GM12878 (cell line): Measurements from ENCODE around the gene SMIM28. TPM values are rescaled to one million over a fixed set of nuclear protein-coding genes. Genes with fewer than 3 reads are reported as not detected.
A peak's percentile ranks its signal among the peaks of the same experiment; 100 is the strongest.

Experiments used
- ATAC-seq: fragments of 200-7000 bp; cut with Tn5 transposase; 3 replicates; pipeline ENCODE4 v1.9.1; 2020; ENCODE audit warnings: mild to moderate bottlenecking, moderate library complexity
- BruUV-seq: library from RNA; stranded (reverse); fragments of 400-500 nt; replicated peaks from 2 replicates; lab custom pipeline; 2021; lab: Mats Ljungman, UMichigan
- CTCF ChIA-PET: fragments of 300-600 bp; sonication (Branson Sonifier 250); formaldehyde crosslinking; extraction: SDS; loops from one replicate; lab custom pipeline; 2021; ENCODE audit warnings: inconsistent platforms; lab: Yijun Ruan, JAX
- POLR2A ChIA-PET: fragments of 350-600 bp; formaldehyde crosslinking; extraction: SDS; loops from one replicate; lab custom pipeline; 2021; ENCODE audit warnings: inconsistent platforms; lab: Charles Lee
- RAD21 ChIA-PET: fragments of 300-600 bp; sonication (Branson Sonifier 250); formaldehyde crosslinking; loops from one replicate; lab custom pipeline; 2023; ENCODE audit warnings: antibody characterized with exemption; ENCODE audit not compliant: unreplicated experiment; lab: Charles Lee
- SMC1A ChIA-PET: fragments of 300-600 bp; sonication (Branson Sonifier 250); formaldehyde crosslinking; loops from one replicate; lab custom pipeline; 2023; ENCODE audit not compliant: unreplicated experiment, uncharacterized antibody; lab: Charles Lee
- DNase-seq: peaks from one replicate; pipeline ENCODE4 v3.0.0-alpha.2; 2011; ENCODE audit warnings: low read depth, low spot score
- FAIRE-seq: peaks from 3 replicates; lab custom pipeline; 2011; peaks lifted over from hg19 to GRCh38; lab: Jason Lieb, UNC
- H2AFZ ChIP-seq: 2 replicates; pipeline ENCODE4 v1.6.0; 2011; ENCODE audit warnings: low read depth, low read length, control low read depth; ENCODE audit not compliant: control insufficient read depth
- H3K27ac ChIP-seq: 2 replicates; pipeline ENCODE4 v1.5.1; 2011; ENCODE audit warnings: control low read depth; ENCODE audit not compliant: control insufficient read depth, insufficient read depth
- H3K27me3 ChIP-seq, 2 experiments: replicated peaks in 1 of 2; 2 replicates each; pipeline versions ENCODE4 v1.6.0 to v1.6.1; 2011; ENCODE audit warnings: low read length in 1 of 2; ENCODE audit not compliant: control insufficient read depth in 2 of 2, insufficient read depth in 2 of 2
- H3K36me3 ChIP-seq, 2 experiments: 2 replicates each; pipeline ENCODE4 v1.5.1; 2011; ENCODE audit warnings: low read length in 1 of 2; ENCODE audit not compliant: control insufficient read depth in 2 of 2, insufficient read depth in 2 of 2
- H3K4me1 ChIP-seq: 2 replicates; pipeline ENCODE4 v1.6.1; 2011; ENCODE audit warnings: mild to moderate bottlenecking, low read length, moderate library complexity, mixed read lengths; ENCODE audit not compliant: control insufficient read depth, insufficient read depth
- H3K4me2 ChIP-seq: 2 replicates; pipeline ENCODE4 v1.6.0; 2011; ENCODE audit warnings: control low read depth; ENCODE audit not compliant: control insufficient read depth, insufficient read depth
- H3K4me3 ChIP-seq: fragments of 200-600 bp; sonication (generic); 2 replicates; pipeline ENCODE4 v1.5.1; 2016
- H3K79me2 ChIP-seq: 2 replicates; pipeline ENCODE4 v1.6.0; 2011; ENCODE audit warnings: low read length; ENCODE audit not compliant: control insufficient read depth, insufficient read depth
- H3K9ac ChIP-seq: 2 replicates; pipeline ENCODE4 v1.8.0; 2011; ENCODE audit warnings: low read length, control low read depth, mixed read lengths; ENCODE audit not compliant: control insufficient read depth, insufficient read depth
- H3K9me3 ChIP-seq: replicated peaks from 3 replicates; pipeline ENCODE4 v1.5.1; 2011; ENCODE audit warnings: mild to moderate bottlenecking, low read length; ENCODE audit not compliant: control insufficient read depth, insufficient read depth
- H4K20me1 ChIP-seq: 2 replicates; pipeline ENCODE4 v1.6.0; 2011; ENCODE audit not compliant: control insufficient read depth, insufficient read depth
- BRCA1 ChIP-seq: IDR thresholded peaks from 2 replicates; pipeline ENCODE4 v1.6.1; 2011; ENCODE audit warnings: low read depth, low read length, improper control_type of control experiment
- CTCF ChIP-seq, 3 experiments: IDR thresholded peaks in 2 of 3; conservative IDR thresholded peaks in 1 of 3; 2 replicates each; pipeline ENCODE4 v1.5.1; 2011; ENCODE audit warnings: low read depth in 3 of 3, low read length in 3 of 3, mild to moderate bottlenecking in 3 of 3, control low read depth in 2 of 3, moderate library complexity in 2 of 3, inconsistent platforms in 1 of 3, mixed read lengths in 1 of 3; ENCODE audit not compliant: control insufficient read depth in 2 of 3, insufficient read depth in 1 of 3; ENCODE audit errors: extremely low read depth in 1 of 3
- E2F8 ChIP-seq: fragments of 450-650 bp; IDR thresholded peaks from 2 replicates; pipeline ENCODE4 v1.6.1; 2018; ENCODE audit warnings: mild to moderate bottlenecking, low read depth, moderate library complexity; ENCODE audit not compliant: partially characterized antibody
- ESRRA ChIP-seq: IDR thresholded peaks from 2 replicates; pipeline ENCODE4 v1.6.1; 2012; ENCODE audit warnings: mild to moderate bottlenecking, low read length, improper control_type of control experiment
- FOXK2 ChIP-seq: fragments of 450-650 bp; IDR thresholded peaks from 2 replicates; pipeline ENCODE4 v1.6.1; 2017; ENCODE audit warnings: mild to moderate bottlenecking, moderate library complexity
- IKZF2 ChIP-seq, 2 experiments: fragments of 450-650 bp; IDR thresholded peaks; 2 replicates each; pipeline ENCODE4 v1.6.1; 2017; ENCODE audit warnings: mild to moderate bottlenecking in 2 of 2, moderate library complexity in 2 of 2
- MTA3 ChIP-seq: IDR thresholded peaks from 2 replicates; pipeline ENCODE4 v1.6.1; 2012; ENCODE audit warnings: low read length, inconsistent platforms, borderline replicate concordance
- NFYA ChIP-seq: IDR thresholded peaks from 2 replicates; pipeline ENCODE4 v1.6.1; 2011; ENCODE audit warnings: low read depth, mild to moderate bottlenecking, low read length, improper control_type of control experiment, borderline replicate concordance
- NRF1 ChIP-seq: conservative IDR thresholded peaks from 2 replicates; pipeline ENCODE4 v1.6.1; 2011; ENCODE audit warnings: mild to moderate bottlenecking, low read depth, low read length, improper control_type of control experiment
- SREBF2 ChIP-seq: IDR thresholded peaks from 2 replicates; pipeline ENCODE4 v1.6.1; 2012; ENCODE audit warnings: mild to moderate bottlenecking, low read length
- STAT3 ChIP-seq: IDR thresholded peaks from 2 replicates; pipeline ENCODE4 v1.6.1; 2011; ENCODE audit warnings: low read depth, low read length, improper control_type of control experiment
- TCF3 ChIP-seq: IDR thresholded peaks from 2 replicates; pipeline ENCODE4 v1.6.1; 2012; ENCODE audit warnings: low read depth, mild to moderate bottlenecking, low read length, borderline replicate concordance; ENCODE audit not compliant: insufficient read depth
- ZNF207 ChIP-seq: fragments of 450-650 bp; IDR thresholded peaks from 2 replicates; pipeline ENCODE4 v1.6.1; 2014; ENCODE audit warnings: antibody characterized with exemption, mild to moderate bottlenecking, borderline replicate concordance
- ZNF217 ChIP-seq: fragments of 450-650 bp; IDR thresholded peaks from 2 replicates; pipeline ENCODE4 v1.6.1; 2017; ENCODE audit warnings: antibody characterized with exemption, mild to moderate bottlenecking
- ZNF384 ChIP-seq: IDR thresholded peaks from 2 replicates; pipeline ENCODE4 v1.6.1; 2012; ENCODE audit warnings: low read depth, mild to moderate bottlenecking, low read length, improper control_type of control experiment, borderline replicate concordance
- WGBS: methylation state at CpG from one replicate; pipeline ENCODE4 v1.1.6; 2016; ENCODE audit warnings: low lambda C conversion rate; ENCODE audit not compliant: insufficient replicate concordance, insufficient coverage; ENCODE audit errors: missing lambda C conversion rate; 5-methylcytosine and 5-hydroxymethylcytosine counted together
- in situ Hi-C: fragments of 300-500 bp; cut with MboI; formaldehyde crosslinking; loops from 9 replicates; pipeline ENCODE4 v1.14.3; 2018; ENCODE audit warnings: mixed read lengths
- intact Hi-C: fragments of 100-400 bp; cut with micrococcal nuclease; formaldehyde crosslinking; loops from one replicate; pipeline ENCODE4 v1.14.2; 2022; ENCODE audit not compliant: unreplicated experiment
- polyA plus RNA-seq, 11 experiments: library from polyadenylated mRNA; depleted of rRNA in 4 of 11; unstranded in 6 of 11; stranded (reverse) in 5 of 11; fragments of >200 nt; fragmentation: Nextera tagmentation in 4 of 11; fragmentation: Illumina TruSeq in 1 of 11; extraction: Ambion mirVana in 4 of 11; extraction: Trizol in 1 of 11; gene quantifications; 1 replicate in 1 of 11; 2 replicates in 10 of 11; pipeline versions ENCODE4 v1.2.1 to v1.2.3, GENCODE V29; 2011 to 2016; ENCODE audit warnings: inconsistent platforms in 2 of 11, missing spikeins in 2 of 11, low read depth in 1 of 11
- total RNA-seq, 4 experiments: library from RNA; depleted of rRNA in 3 of 4; stranded (reverse); fragments of >200 nt in 3 of 4; fragmentation: Illumina TruSeq in 1 of 4; extraction: Trizol in 1 of 4; gene quantifications; 2 replicates each; pipeline versions ENCODE4 v1.2.1 to v1.2.3, GENCODE V29; 2013 to 2021

Gene SMIM28
- total and polyA plus RNA-seq, 10 of the 15 experiments (the other 5 are each of a cell fraction or from before 2014, with no cell fraction given), result not detected

- TF ChIP-seq E2F8, result no peak
These were observed 25.7 kb downstream of the SMIM28 start (continued) for GRCh38 chr6:138403324-138403800.

GRCh38 chr6:138403801-138404665 is 26.3 kb downstream of the SMIM28 start, which contains the start of gene HEBP2:
TSS of gene HEBP2 (plus strand) at chr6:138404223. CDS start at chr6:138404496, 273 bp downstream.
- Histone ChIP-seq H2AFZ (peak within 1 kb of the TSS; percentile 96), H3K9me3 (no peaks in the 10 kb centered on the region), H3K36me3 (peaks cover 0 to 3% of the 10 kb centered on the region in 2 experiments; a peak in 2 of 4 replicates), H3K4me3 (peak within 1 kb of the TSS; percentile 87), H4K20me1 (no peaks in the 10 kb centered on the region), H3K27ac (peak within 1 kb of the TSS; percentile 61), H3K79me2 (no peaks in the 10 kb centered on the region), H3K27me3 (no peaks in the 10 kb centered on the region), H3K4me2 (peak within 1 kb of the TSS; percentile 97), H3K4me1 (peaks cover 3% of the 10 kb centered on the region; the same call in 1 of the 2 replicates), H3K9ac (peak within 1 kb of the TSS; percentile 75)
- ATAC-seq (peak; percentile 91), DNase-seq (peak; percentile 65), FAIRE-seq (peak; percentile 93)
- 1% methylated on average over 73 of the region's 92 CpGs for WGBS
- ChIA-PET POLR2A (interaction anchor here (0.6 to 1.0 kb wide), 2 partner anchors 44 to 52 kb away, joined by 3 read pairs; no protein-coding TSS in a partner anchor), SMC1A (interaction anchor here (0.5 to 4.4 kb wide), 4 partner anchors 16 to 105 kb away, joined by 3 to 34 read pairs (median 3); no protein-coding TSS in a partner anchor), CTCF (interaction anchor here (0.6 to 4.2 kb wide), 14 partner anchors 11 to 288 kb away, joined by 3 to 32 read pairs (median 4); no protein-coding TSS in a partner anchor), RAD21 (interaction anchor here (0.8 to 4.4 kb wide), 9 partner anchors 27 to 369 kb away, joined by 3 to 26 read pairs (median 3); partner anchors contain the start of gene CCDC28A)
- in situ Hi-C loops, result no loop called here
- intact Hi-C loops, result loop anchor here (1.0 to 5.0 kb wide), 2 partner anchors 117 to 288 kb away; no protein-coding TSS in a partner anchor
- BruUV-seq, result no TSS peak
- no peak for TF ChIP-seq SREBF2
- TF ChIP-seq NFYA, result no peak
- 0 out of 2 replicates have a peak, but pooled peaks have one; percentile 25 for TF ChIP-seq ZNF207
- TF ChIP-seq TCF3, result peak; percentile 81; the same call in 1 of the 2 replicates
- no peak for TF ChIP-seq NRF1
- TF ChIP-seq MTA3, result no peak
- peak; percentile 39 to 44 (median 40); a peak in 5 of 6 replicates for TF ChIP-seq CTCF (IDR thresholded peaks at IDR 0.05 in 2 of 3, conservative IDR thresholded peaks at IDR 0.05 in 1 of 3; ENCODE audit: control insufficient read depth in 2 of 3, extremely low read depth in 1 of 3, insufficient read depth in 1 of 3, low read depth in 3 of 3, low read length in 3 of 3)
- TF ChIP-seq ESRRA, result no peak
- peak; percentile 76; the same call in 1 of the 2 replicates for TF ChIP-seq ZNF217
- peak; percentile 28 to 49; a peak in 2 of 4 replicates for TF ChIP-seq IKZF2 (IDR thresholded peaks at IDR 0.05)
- no peak for TF ChIP-seq STAT3
- TF ChIP-seq BRCA1, result no peak
- no peak for TF ChIP-seq ZNF384
- no peak for TF ChIP-seq FOXK2
